Mucosa of descending colon (tissue), 3 donors: ENCODE data around the gene SH3RF3. TPM values are rescaled to one million over a fixed set of nuclear protein-coding genes. Genes with fewer than 3 reads are reported as not detected.
A peak's percentile ranks its signal among the peaks of the same experiment; 100 is the strongest.

Experiments used
- ATAC-seq: fragments of 200-7000 bp; cut with Tn5 transposase; one replicate; pipeline ENCODE4 v1.9.1; 2020; ENCODE audit warnings: mild to moderate bottlenecking, moderate library complexity
- DNase-seq, 3 donors: peaks; one replicate each; pipeline ENCODE4 v3.0.0-alpha.2; 2020
- H3K36me3 ChIP-seq: fragments of 200-600 bp; one replicate; pipeline ENCODE4 v1.8.0; 2021; ENCODE audit warnings: low read depth, mild to moderate bottlenecking
- H3K4me1 ChIP-seq: fragments of 200-600 bp; one replicate; pipeline ENCODE4 v1.8.0; 2021; ENCODE audit warnings: low read depth, mild to moderate bottlenecking
- H3K4me3 ChIP-seq: fragments of 200-600 bp; one replicate; pipeline ENCODE4 v1.8.0; 2021; ENCODE audit warnings: mild to moderate bottlenecking
- H3K9me3 ChIP-seq: fragments of 200-600 bp; one replicate; pipeline ENCODE4 v1.8.0; 2021; ENCODE audit warnings: mild to moderate bottlenecking
- CTCF ChIP-seq: fragments of 200-600 bp; IDR thresholded peaks from one replicate; pipeline ENCODE4 v1.8.0; 2022; ENCODE audit warnings: antibody characterized with exemption, mild to moderate bottlenecking
- intact Hi-C, 2 donors: fragments of 100-400 bp; cut with DNase I in 1 of 2; cut with micrococcal nuclease in 1 of 2; formaldehyde crosslinking; loops; one replicate each; pipeline versions ENCODE4 v1.11.0 to v1.11.1; 2022; cut with DNase I, micrococcal nuclease
- total RNA-seq, 3 donors: library from RNA; stranded (reverse); fragmentation: NEBNext Ultra II Directional in 2 of 3; extraction: Animal tissue kit (Norgen Biotek cat#: 25700) in 2 of 3; gene quantifications; one replicate each; pipeline versions ENCODE4 v1.2.1 to v1.2.4, GENCODE V29; 2021 to 2023
- donor health status: DM: no; HTN: no; CAD: no; lungs with moderate emphysema.
- donor health status: DM: no; HTN: no; CAD: no.
- donor health status: DM: no; HTN: yes; CAD: no.

Gene SH3RF3
- total RNA-seq, 3 donors from 2014 or later, result 1.9 to 3.7 (median 3.0) TPM

DNA sequence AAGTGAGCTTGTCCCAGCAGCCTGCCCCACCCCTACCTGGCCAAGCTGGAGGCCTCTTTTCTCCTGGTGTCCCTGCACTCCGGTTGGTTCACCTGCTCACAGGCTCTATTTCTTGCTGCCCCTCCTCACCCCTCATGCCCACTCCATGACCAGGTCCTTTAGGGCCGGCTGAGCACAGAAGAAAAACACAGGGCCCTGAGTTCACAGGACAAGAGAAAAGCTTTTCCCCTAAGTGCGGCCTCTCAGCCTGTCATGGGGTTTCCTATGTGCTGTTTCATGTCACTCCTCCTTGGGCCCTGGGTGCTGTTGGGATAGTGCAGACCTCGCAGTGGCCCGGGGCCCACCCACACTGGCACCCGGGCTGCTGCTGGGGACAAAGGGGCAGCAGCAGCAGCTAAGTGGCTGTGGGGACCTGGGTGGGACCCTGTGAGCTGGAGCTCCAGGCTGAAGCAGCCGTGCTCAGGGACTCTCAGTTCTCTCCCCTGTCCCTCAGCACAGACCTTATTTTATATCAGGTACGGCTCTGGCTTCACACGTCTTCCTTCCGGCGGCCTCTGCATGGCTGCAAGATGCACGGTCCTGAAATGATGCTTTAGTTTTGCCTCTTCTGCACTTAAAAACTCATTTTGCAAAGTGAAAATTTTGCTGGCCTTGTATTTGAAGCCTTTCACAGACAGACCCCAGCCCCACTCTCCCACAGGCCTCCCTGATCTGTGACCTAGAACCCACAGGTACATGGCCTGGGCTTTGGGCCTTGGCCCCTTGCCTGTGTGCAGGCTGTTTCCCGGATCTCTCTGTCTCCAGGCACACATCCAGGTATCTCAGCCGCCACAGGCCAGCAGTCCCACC lies 71.8 kb downstream of the SH3RF3 start:
- Histone ChIP-seq H3K4me3 (no peak overlapping the region), H3K9me3 (no peaks in the 10 kb centered on the region), H3K36me3 (no peaks in the 10 kb centered on the region), H3K4me1 (no peaks in the 10 kb centered on the region)
- no peak for DNase-seq
- intact Hi-C loops, result no loop called here
- ATAC-seq, result no peak
- TF ChIP-seq CTCF, result no peak

GRCh38 chr2:109201465-109202327 lies 72.7 kb downstream of the SH3RF3 start:
- Histone ChIP-seq H3K4me1 (no peaks in the 10 kb centered on the region), H3K4me3 (no peak overlapping the region), H3K9me3 (no peaks in the 10 kb centered on the region), H3K36me3 (no peaks in the 10 kb centered on the region)
- intact Hi-C loops, result no loop called here
- ATAC-seq (no peak), DNase-seq (no peak)
- TF ChIP-seq CTCF, result no peak

GRCh38 chr2:109202486-109202885 lies 73.5 kb downstream of the SH3RF3 start:
- Histone ChIP-seq H3K9me3 (no peaks in the 10 kb centered on the region), H3K4me1 (no peaks in the 10 kb centered on the region), H3K36me3 (no peaks in the 10 kb centered on the region), H3K4me3 (no peak overlapping the region)
- no peak for DNase-seq
- no peak for TF ChIP-seq CTCF
- intact Hi-C loops, result no loop called here
- ATAC-seq, result no peak

GRCh38 chr2:109203246-109204011 lies 74.4 kb downstream of the SH3RF3 start:
- no peak for ATAC-seq
- no peak for TF ChIP-seq CTCF
- no peaks in the 10 kb centered on the region for H3K9me3 ChIP-seq

DNA sequence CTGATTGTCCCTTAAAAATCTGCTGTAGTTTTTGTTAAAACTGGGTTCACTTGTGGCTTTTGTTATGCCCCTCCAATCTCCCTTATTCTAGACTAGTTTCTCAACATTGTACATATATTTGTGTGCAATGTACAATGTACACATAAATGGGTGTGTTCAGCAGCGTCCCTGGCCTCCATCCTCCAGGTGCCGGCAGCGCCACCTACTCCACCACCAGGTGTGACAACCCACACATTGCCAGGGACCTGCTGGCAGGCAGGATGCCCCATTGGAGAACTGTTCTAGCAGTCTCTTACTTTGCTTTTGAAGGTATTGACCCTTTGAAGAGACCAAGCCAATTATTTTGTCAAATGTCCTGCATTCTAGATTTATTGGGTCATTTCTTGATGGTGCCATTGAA lies 75.4 kb downstream of the SH3RF3 start:
- Histone ChIP-seq H3K4me3 (no peak overlapping the region), H3K36me3 (no peaks in the 10 kb centered on the region), H3K9me3 (no peaks in the 10 kb centered on the region), H3K4me1 (no peaks in the 10 kb centered on the region)
- no peak for TF ChIP-seq CTCF
- intact Hi-C loops, result no loop called here
- peak; percentile 84 for ATAC-seq
- peak in 2 of 3 donors; percentile 56 to 58 for DNase-seq

More at GRCh38 chr2:109203246-109204011, 74.4 kb downstream of the SH3RF3 start:
- Histone ChIP-seq H3K36me3 (no peaks in the 10 kb centered on the region), H3K4me1 (no peaks in the 10 kb centered on the region), H3K4me3 (no peak overlapping the region)
- DNase-seq, result no peak
- intact Hi-C loops, result no loop called here
